ENCODE data around the gene SPATA4.
"Not testable (repeated sequence)": the region's sequence is repeated elsewhere in the genome, so short reads cannot be mapped to it uniquely, and the experiment has no call there.

The SPATA4 gene

DNA sequence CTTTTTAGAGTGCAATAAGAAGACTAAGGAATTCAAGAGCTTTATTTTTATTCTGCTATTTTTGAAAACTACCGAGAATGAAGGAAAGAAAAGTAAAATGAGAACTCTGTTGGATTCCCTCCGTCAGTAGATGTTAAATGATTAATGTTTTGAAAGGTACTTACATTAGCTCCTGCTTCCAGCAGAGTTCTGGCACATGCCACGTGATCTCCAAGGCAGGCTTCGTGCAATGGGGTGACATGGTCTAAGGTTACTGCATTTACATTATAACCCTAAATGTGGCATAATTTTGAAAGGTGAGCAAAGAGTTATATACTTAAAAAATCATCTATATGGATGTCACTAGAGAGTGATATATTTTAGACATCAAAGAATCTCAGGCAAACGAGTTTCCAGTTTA lies 26.8 kb upstream of the SPATA4 start:
- H3K4me1 ChIP-seq (ENCODE audit: control insufficient read depth in 1 of 2, insufficient read depth in 2 of 2, low read length in 2 of 2): no peaks in the 10 kb centered on the region
- H3K36me3 ChIP-seq (ENCODE audit: control insufficient read depth in 1 of 2, insufficient read depth in 2 of 2, low read length in 2 of 2): no peaks in the 10 kb centered on the region
- no peaks in the 10 kb centered on the region for H3K27me3 ChIP-seq (ENCODE audit: control insufficient read depth in 1 of 2, insufficient read depth in 2 of 2, low read length in 2 of 2)
- no peak overlapping the region for H3K4me3 ChIP-seq (ENCODE audit: low read depth in 1 of 2, low read length in 2 of 2)
- H3K27ac ChIP-seq (ENCODE audit: low read depth, low read length): no peak overlapping the region
- H3K9me3 ChIP-seq (ENCODE audit: control insufficient read depth in 1 of 2, low read length in 2 of 2): no peaks in the 10 kb centered on the region
- no peak overlapping the region for H3K9ac ChIP-seq (ENCODE audit: low read depth in 1 of 2, low read length in 2 of 2)

DNA sequence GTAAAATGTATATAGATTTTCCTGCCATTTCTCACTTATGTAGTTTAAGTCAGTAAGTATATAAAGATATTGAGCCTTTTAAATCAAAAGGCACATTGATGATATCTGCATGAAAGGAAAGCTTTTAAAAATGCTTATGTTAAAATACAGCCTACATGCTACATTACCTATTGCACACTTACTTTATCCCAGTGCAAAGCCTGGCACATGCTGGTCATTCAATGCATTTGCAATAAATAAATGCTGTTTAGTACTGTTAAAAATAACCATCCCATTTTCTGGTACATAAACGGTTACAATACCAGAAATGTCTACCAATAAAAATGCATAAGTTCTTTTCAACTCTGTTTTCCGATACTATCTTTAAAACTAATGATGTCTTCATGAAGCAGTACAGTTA lies 22.1 kb upstream of the SPATA4 start:
- no peaks in the 10 kb centered on the region for H3K4me1 ChIP-seq (ENCODE audit: control insufficient read depth in 1 of 2, insufficient read depth in 2 of 2, low read length in 2 of 2)
- no peaks in the 10 kb centered on the region for H3K36me3 ChIP-seq (ENCODE audit: control insufficient read depth in 1 of 2, insufficient read depth in 2 of 2, low read length in 2 of 2)
- H3K9me3 ChIP-seq (ENCODE audit: control insufficient read depth in 1 of 2, low read length in 2 of 2): no peaks in the 10 kb centered on the region
- H3K4me3 ChIP-seq (ENCODE audit: low read depth in 1 of 2, low read length in 2 of 2): no peak overlapping the region
- H3K27ac ChIP-seq (ENCODE audit: low read depth, low read length): no peak overlapping the region
- H3K27me3 ChIP-seq (ENCODE audit: control insufficient read depth in 1 of 2, insufficient read depth in 2 of 2, low read length in 2 of 2): no peaks in the 10 kb centered on the region
- no peak overlapping the region for H3K9ac ChIP-seq (ENCODE audit: low read depth in 1 of 2, low read length in 2 of 2)

DNA sequence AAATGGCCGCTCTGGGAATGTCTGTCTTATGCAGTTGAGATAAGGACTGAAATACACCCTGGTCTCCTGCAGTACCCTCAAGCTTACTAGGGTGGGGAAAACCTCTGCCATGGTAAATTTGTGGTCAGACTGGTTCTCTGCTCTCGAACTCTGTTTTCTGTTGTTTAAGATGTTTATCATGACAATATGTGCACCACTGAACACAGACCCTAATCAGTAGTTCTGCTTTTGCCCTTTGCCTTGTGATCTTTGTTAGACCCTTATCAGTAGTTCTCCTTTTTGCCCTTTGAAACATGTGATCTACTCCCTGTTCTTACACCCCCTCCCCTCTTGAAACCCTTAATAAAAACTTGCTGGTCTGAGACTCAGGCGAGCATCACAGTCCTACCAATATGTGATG lies 17.0 kb upstream of the SPATA4 start:
- not testable (repeated sequence) for H3K4me1 ChIP-seq (ENCODE audit: control insufficient read depth in 1 of 2, insufficient read depth in 2 of 2, low read length in 2 of 2); H3K27me3 ChIP-seq (ENCODE audit: control insufficient read depth in 1 of 2, insufficient read depth in 2 of 2, low read length in 2 of 2); H3K9ac ChIP-seq (ENCODE audit: low read depth in 1 of 2, low read length in 2 of 2); H3K9me3 ChIP-seq (ENCODE audit: control insufficient read depth in 1 of 2, low read length in 2 of 2); H3K4me3 ChIP-seq (ENCODE audit: low read depth in 1 of 2, low read length in 2 of 2); H3K36me3 ChIP-seq (ENCODE audit: control insufficient read depth in 1 of 2, insufficient read depth in 2 of 2, low read length in 2 of 2); H3K27ac ChIP-seq (ENCODE audit: low read depth, low read length)

DNA sequence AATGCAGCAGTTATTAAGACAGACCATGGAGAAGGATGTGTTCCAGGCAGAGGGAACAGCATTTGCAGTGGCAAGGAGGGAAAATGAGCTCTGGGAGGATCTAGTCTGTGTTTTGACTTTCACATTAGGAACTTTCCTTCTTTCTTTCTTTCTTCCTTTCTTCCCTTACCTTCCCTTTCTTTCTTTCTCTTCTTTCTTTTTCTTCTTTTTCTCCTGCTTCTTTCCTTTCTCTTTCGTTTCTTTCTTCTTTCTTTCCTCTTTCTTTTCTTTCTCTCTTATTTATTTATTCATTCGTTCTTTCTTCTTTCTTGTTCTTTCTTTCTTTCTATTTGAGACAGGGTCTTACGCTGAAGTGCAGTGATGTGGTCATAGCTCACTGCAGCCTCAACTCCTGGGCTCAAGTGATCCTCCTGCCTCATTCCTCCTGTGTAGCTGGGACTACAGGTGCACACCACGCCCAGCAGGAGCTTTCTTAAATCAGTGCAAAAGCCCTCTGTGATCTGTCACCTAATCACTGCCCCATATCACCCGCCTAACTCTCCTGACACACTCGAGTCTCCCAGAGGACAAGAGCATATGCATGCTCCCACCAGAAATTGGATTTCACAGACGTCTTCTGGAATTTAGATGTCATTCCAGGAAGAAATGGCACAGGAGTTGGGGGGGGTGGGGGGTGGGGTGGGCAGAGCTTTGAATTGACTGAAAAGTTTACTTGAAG lies 15.4 kb upstream of the SPATA4 start:
- H3K36me3 ChIP-seq (ENCODE audit: control insufficient read depth in 1 of 2, insufficient read depth in 2 of 2, low read length in 2 of 2): no peaks in the 10 kb centered on the region
- no peak overlapping the region for H3K9ac ChIP-seq (ENCODE audit: low read depth in 1 of 2, low read length in 2 of 2)
- no peak overlapping the region for H3K27ac ChIP-seq (ENCODE audit: low read depth, low read length)
- H3K9me3 ChIP-seq (ENCODE audit: control insufficient read depth in 1 of 2, low read length in 2 of 2): no peaks in the 10 kb centered on the region
- H3K27me3 ChIP-seq (ENCODE audit: control insufficient read depth in 1 of 2, insufficient read depth in 2 of 2, low read length in 2 of 2): peaks cover 0 to 14% of the 10 kb centered on the region in 2 donors
- no peak overlapping the region for H3K4me3 ChIP-seq (ENCODE audit: low read depth in 1 of 2, low read length in 2 of 2)
- H3K4me1 ChIP-seq (ENCODE audit: control insufficient read depth in 1 of 2, insufficient read depth in 2 of 2, low read length in 2 of 2): no peaks in the 10 kb centered on the region

DNA sequence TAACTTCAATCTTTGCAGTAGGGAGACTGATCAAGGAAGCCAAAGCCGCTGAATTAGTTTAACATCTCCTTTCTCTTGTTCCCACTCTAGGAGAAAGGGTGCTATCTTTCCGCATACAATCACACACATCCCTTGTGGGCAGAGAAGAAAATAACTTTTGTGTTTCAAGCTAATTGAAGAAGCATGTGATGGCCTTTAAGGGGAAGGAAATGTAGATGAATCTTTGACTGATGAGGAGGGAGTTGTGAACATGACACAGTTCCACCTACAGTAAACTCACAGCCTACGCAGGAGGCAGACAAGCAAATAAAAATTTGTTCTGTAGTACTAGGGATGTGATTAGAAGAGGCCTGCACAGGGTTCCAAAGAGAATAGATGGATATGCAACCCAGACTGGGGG lies 14.7 kb upstream of the SPATA4 start:
- Histone ChIP-seq H3K4me1 (ENCODE audit: control insufficient read depth in 1 of 2, insufficient read depth in 2 of 2, low read length in 2 of 2) (no peaks in the 10 kb centered on the region), H3K9me3 (ENCODE audit: control insufficient read depth in 1 of 2, low read length in 2 of 2) (no peaks in the 10 kb centered on the region), H3K36me3 (ENCODE audit: control insufficient read depth in 1 of 2, insufficient read depth in 2 of 2, low read length in 2 of 2) (no peaks in the 10 kb centered on the region), H3K4me3 (ENCODE audit: low read depth in 1 of 2, low read length in 2 of 2) (no peak overlapping the region), H3K27ac (ENCODE audit: low read depth, low read length) (no peak overlapping the region), H3K9ac (ENCODE audit: low read depth in 1 of 2, low read length in 2 of 2) (no peak overlapping the region), H3K27me3 (ENCODE audit: control insufficient read depth in 1 of 2, insufficient read depth in 2 of 2, low read length in 2 of 2) (peaks cover 0 to 14% of the 10 kb centered on the region in 2 donors)

DNA sequence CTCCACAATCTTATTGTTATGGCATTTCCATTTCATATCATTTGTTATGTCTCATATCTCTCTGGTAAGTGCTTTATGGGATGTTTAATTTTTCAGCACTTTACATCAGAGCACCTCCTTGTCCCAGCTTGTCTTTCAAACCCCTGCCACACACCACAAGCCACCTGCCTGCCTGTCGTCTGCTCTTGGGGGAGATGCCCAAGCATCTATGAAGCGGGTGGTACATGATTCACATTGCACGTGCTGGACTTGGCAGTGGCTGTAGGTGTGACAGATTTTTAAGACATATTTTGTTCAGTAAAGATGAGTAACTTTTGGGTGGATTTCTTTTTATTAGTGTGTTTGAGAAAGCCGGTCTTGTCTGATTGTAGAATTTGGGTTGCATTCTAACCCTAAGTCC lies 14.2 kb upstream of the SPATA4 start:
- peaks cover 0 to 14% of the 10 kb centered on the region in 2 donors for H3K27me3 ChIP-seq (ENCODE audit: control insufficient read depth in 1 of 2, insufficient read depth in 2 of 2, low read length in 2 of 2)
- H3K27ac ChIP-seq (ENCODE audit: low read depth, low read length): no peak overlapping the region
- no peaks in the 10 kb centered on the region for H3K9me3 ChIP-seq (ENCODE audit: control insufficient read depth in 1 of 2, low read length in 2 of 2)
- H3K9ac ChIP-seq (ENCODE audit: low read depth in 1 of 2, low read length in 2 of 2): no peak overlapping the region
- H3K4me1 ChIP-seq (ENCODE audit: control insufficient read depth in 1 of 2, insufficient read depth in 2 of 2, low read length in 2 of 2): no peaks in the 10 kb centered on the region
- H3K36me3 ChIP-seq (ENCODE audit: control insufficient read depth in 1 of 2, insufficient read depth in 2 of 2, low read length in 2 of 2): no peaks in the 10 kb centered on the region
- H3K4me3 ChIP-seq (ENCODE audit: low read depth in 1 of 2, low read length in 2 of 2): no peak overlapping the region

DNA sequence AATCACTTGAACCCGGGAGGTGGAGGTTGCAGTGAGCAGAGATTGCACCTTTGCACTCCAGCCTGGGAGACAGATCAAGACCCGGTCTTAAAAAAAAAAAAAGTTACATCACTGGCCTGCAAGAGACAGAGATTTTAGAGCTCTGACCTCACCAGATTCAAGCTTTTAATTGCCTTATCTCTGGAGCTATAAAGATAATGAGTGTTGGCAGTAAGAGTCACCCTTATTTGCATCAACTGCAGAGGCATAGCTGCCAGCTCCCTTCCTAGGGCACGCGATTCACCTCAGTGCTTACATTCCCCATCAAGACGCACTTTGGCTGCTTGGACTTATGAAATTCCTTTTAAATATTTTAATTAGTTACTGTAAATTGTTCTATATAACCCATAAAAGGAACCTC lies 12.5 kb upstream of the SPATA4 start:
- no peak overlapping the region for H3K27ac ChIP-seq (ENCODE audit: low read depth, low read length)
- no peak overlapping the region for H3K9ac ChIP-seq (ENCODE audit: low read depth in 1 of 2, low read length in 2 of 2)
- peaks cover 0 to 21% of the 10 kb centered on the region in 2 donors for H3K27me3 ChIP-seq (ENCODE audit: control insufficient read depth in 1 of 2, insufficient read depth in 2 of 2, low read length in 2 of 2)
- H3K4me3 ChIP-seq (ENCODE audit: low read depth in 1 of 2, low read length in 2 of 2): no peak overlapping the region
- no peaks in the 10 kb centered on the region for H3K9me3 ChIP-seq (ENCODE audit: control insufficient read depth in 1 of 2, low read length in 2 of 2)
- H3K4me1 ChIP-seq (ENCODE audit: control insufficient read depth in 1 of 2, insufficient read depth in 2 of 2, low read length in 2 of 2): no peaks in the 10 kb centered on the region
- H3K36me3 ChIP-seq (ENCODE audit: control insufficient read depth in 1 of 2, insufficient read depth in 2 of 2, low read length in 2 of 2): no peaks in the 10 kb centered on the region

DNA sequence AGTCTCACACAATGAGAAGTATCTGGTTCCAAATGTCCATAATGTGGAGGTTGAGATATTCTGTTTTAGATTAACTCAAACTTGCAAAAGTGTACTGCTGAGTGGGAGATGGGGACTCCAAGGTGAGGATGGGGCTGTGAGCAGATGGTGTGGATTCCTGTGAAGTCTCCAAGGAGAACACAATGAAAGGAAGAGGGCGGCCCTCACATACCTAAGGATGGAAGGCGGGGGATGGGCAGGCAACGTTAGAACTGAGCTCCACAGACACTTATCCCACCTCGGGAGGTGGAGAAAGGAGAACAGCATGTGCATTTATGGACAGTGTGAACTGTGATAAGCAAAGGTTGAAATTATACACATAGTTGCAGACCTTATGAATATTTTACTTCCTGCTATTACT lies 9.9 kb upstream of the SPATA4 start:
- peaks cover 0 to 21% of the 10 kb centered on the region in 2 donors for H3K27me3 ChIP-seq (ENCODE audit: control insufficient read depth in 1 of 2, insufficient read depth in 2 of 2, low read length in 2 of 2)
- H3K4me1 ChIP-seq (ENCODE audit: control insufficient read depth in 1 of 2, insufficient read depth in 2 of 2, low read length in 2 of 2): no peaks in the 10 kb centered on the region
- H3K36me3 ChIP-seq (ENCODE audit: control insufficient read depth in 1 of 2, insufficient read depth in 2 of 2, low read length in 2 of 2): no peaks in the 10 kb centered on the region
- H3K27ac ChIP-seq (ENCODE audit: low read depth, low read length): no peak overlapping the region
- no peak overlapping the region for H3K9ac ChIP-seq (ENCODE audit: low read depth in 1 of 2, low read length in 2 of 2)
- no peaks in the 10 kb centered on the region for H3K9me3 ChIP-seq (ENCODE audit: control insufficient read depth in 1 of 2, low read length in 2 of 2)
- H3K4me3 ChIP-seq (ENCODE audit: low read depth in 1 of 2, low read length in 2 of 2): no peak overlapping the region

DNA sequence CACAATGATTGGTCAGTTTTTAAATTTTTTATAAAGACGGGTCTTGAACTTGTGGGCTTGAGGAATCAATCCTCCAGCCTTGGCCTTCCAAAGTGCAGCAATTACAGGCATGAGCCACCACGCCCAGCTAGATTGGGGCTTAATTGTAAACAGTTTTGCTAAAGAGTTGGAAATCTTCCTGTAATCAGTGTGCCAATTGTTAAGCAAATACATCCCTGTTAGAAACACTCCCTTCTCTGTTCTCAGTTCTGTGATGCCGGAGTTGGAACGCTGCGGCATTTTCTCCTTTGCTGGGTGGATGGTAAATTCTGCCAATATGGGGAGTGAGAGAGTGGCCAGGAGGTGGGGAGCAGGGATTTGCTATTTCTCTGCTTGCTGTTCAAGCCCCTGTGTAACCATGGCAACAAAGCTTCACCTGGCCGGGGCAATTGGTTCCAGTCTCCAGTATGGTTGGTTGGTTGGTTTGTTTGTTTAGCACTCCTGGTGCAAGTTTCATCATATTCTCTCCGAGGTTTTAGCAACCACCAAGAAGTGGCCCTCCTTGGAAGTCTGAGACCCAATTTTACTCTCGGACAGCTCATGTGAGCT lies 3.0 kb upstream of the SPATA4 start:
- no peak overlapping the region for H3K27ac ChIP-seq (ENCODE audit: low read depth, low read length)
- no peak overlapping the region for H3K9ac ChIP-seq (ENCODE audit: low read depth in 1 of 2, low read length in 2 of 2)
- peaks cover 0 to 1% of the 10 kb centered on the region in 2 donors for H3K27me3 ChIP-seq (ENCODE audit: control insufficient read depth in 1 of 2, insufficient read depth in 2 of 2, low read length in 2 of 2)
- H3K36me3 ChIP-seq (ENCODE audit: control insufficient read depth in 1 of 2, insufficient read depth in 2 of 2, low read length in 2 of 2): no peaks in the 10 kb centered on the region
- H3K4me1 ChIP-seq (ENCODE audit: control insufficient read depth in 1 of 2, insufficient read depth in 2 of 2, low read length in 2 of 2): peaks cover 0 to 3% of the 10 kb centered on the region in 2 donors
- H3K9me3 ChIP-seq (ENCODE audit: control insufficient read depth in 1 of 2, low read length in 2 of 2): no peaks in the 10 kb centered on the region
- no peak overlapping the region for H3K4me3 ChIP-seq (ENCODE audit: low read depth in 1 of 2, low read length in 2 of 2)

DNA sequence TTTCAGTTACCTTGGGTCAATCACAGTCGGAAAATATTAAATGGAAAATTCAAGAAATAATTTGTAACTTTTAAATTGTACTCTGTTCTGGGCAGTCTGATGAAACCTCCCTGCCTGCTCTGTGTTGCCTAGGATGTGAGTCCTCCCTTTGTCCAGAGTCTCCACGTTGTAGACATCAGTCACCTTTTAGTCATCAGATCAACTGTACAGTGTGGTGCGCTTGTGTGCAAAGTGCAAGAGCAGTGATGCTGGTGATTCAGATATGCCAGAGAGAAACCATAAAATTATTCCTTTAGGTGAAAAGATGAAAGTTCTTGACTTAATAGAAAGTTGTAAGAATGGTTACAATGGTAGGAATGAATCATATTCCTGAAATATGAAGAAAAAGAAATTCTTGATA lies 1.4 kb downstream of the SPATA4 start:
- peaks cover 0 to 3% of the 10 kb centered on the region in 2 donors for H3K4me1 ChIP-seq (ENCODE audit: control insufficient read depth in 1 of 2, insufficient read depth in 2 of 2, low read length in 2 of 2)
- no peak overlapping the region for H3K4me3 ChIP-seq (ENCODE audit: low read depth in 1 of 2, low read length in 2 of 2)
- no peaks in the 10 kb centered on the region for H3K9me3 ChIP-seq (ENCODE audit: control insufficient read depth in 1 of 2, low read length in 2 of 2)
- peaks cover 0 to 10% of the 10 kb centered on the region in 2 donors for H3K27me3 ChIP-seq (ENCODE audit: control insufficient read depth in 1 of 2, insufficient read depth in 2 of 2, low read length in 2 of 2)
- H3K27ac ChIP-seq (ENCODE audit: low read depth, low read length): no peak overlapping the region
- H3K9ac ChIP-seq (ENCODE audit: low read depth in 1 of 2, low read length in 2 of 2): no peak overlapping the region
- no peaks in the 10 kb centered on the region for H3K36me3 ChIP-seq (ENCODE audit: control insufficient read depth in 1 of 2, insufficient read depth in 2 of 2, low read length in 2 of 2)

All from duodenal mucosa (tissue), 2 donors.